Neural progenitor cell (in vitro differentiated cells): ENCODE results near the gene TAGLN. TPM values are rescaled to one million over a fixed set of nuclear protein-coding genes. Genes with fewer than 3 reads are reported as not detected.

Experiments used
- DNase-seq: peaks from one replicate; pipeline ENCODE4 v3.0.0-alpha.2; 2016; ENCODE audit warnings: low spot score
- H2AFZ ChIP-seq: fragments of 200-600 bp; sonication (generic); replicated peaks from 2 replicates; pipeline ENCODE4 v1.6.1; 2016; ENCODE audit warnings: antibody characterized with exemption
- H3F3A ChIP-seq: fragments of 200-600 bp; sonication (generic); 2 replicates; pipeline ENCODE4 v1.6.1; 2016; ENCODE audit warnings: antibody characterized with exemption, low read depth
- H3K27ac ChIP-seq: fragments of 200-600 bp; sonication (generic); 2 replicates; pipeline ENCODE4 v1.5.1; 2016; ENCODE audit warnings: mild to moderate bottlenecking
- H3K27me3 ChIP-seq: fragments of 200-600 bp; sonication (generic); 2 replicates; pipeline ENCODE4 v1.6.1; 2016; ENCODE audit warnings: mild to moderate bottlenecking, moderate library complexity
- H3K36me3 ChIP-seq: fragments of 200-600 bp; sonication (generic); 2 replicates; pipeline ENCODE4 v1.5.1; 2016
- H3K4me1 ChIP-seq: fragments of 200-600 bp; sonication (generic); 2 replicates; pipeline ENCODE4 v1.6.1; 2016; ENCODE audit warnings: mixed run types
- H3K4me2 ChIP-seq: fragments of 200-600 bp; sonication (generic); 2 replicates; pipeline ENCODE4 v1.6.1; 2016
- H3K4me3 ChIP-seq: fragments of 200-600 bp; sonication (generic); 2 replicates; pipeline ENCODE4 v1.5.1; 2016
- H3K79me2 ChIP-seq: fragments of 200-600 bp; sonication (generic); 2 replicates; pipeline ENCODE4 v1.6.1; 2016; ENCODE audit warnings: low read depth
- H3K9ac ChIP-seq: fragments of 200-600 bp; sonication (generic); 2 replicates; pipeline ENCODE4 v1.6.1; 2016
- H3K9me3 ChIP-seq: fragments of 200-600 bp; sonication (generic); 2 replicates; pipeline ENCODE4 v1.5.1; 2016; ENCODE audit warnings: low read depth
- H4K20me1 ChIP-seq: fragments of 200-600 bp; sonication (generic); 2 replicates; pipeline ENCODE4 v1.6.1; 2016; ENCODE audit warnings: low read depth
- H3K27ac Mint-ChIP-seq: 3 replicates; pipeline ENCODE4 v1.8.0; 2021; ENCODE audit warnings: mixed read lengths
- H3K27me3 Mint-ChIP-seq: 2 replicates; pipeline ENCODE4 v1.8.0; 2022; ENCODE audit warnings: low read depth, mild to moderate bottlenecking, inconsistent platforms, moderate library complexity, mixed read lengths; ENCODE audit not compliant: insufficient read depth
- H3K36me3 Mint-ChIP-seq: 3 replicates; pipeline ENCODE4 v1.8.0; 2021; ENCODE audit warnings: mixed read lengths
- H3K4me1 Mint-ChIP-seq: 3 replicates; pipeline ENCODE4 v1.8.0; 2021; ENCODE audit warnings: mixed read lengths
- H3K4me3 Mint-ChIP-seq: 3 replicates; pipeline ENCODE4 v1.8.0; 2021; ENCODE audit warnings: mild to moderate bottlenecking, moderate library complexity, mixed read lengths
- H3K9me3 Mint-ChIP-seq: 3 replicates; pipeline ENCODE4 v1.8.0; 2020; ENCODE audit warnings: mixed read lengths
- CTCF ChIP-seq: fragments of 200-600 bp; sonication (generic); IDR thresholded peaks from 2 replicates; pipeline ENCODE4 v1.5.1; 2017; ENCODE audit warnings: antibody characterized with exemption, mild to moderate bottlenecking
- EZH2 ChIP-seq: fragments of 200-600 bp; sonication (generic); IDR thresholded peaks from 2 replicates; pipeline ENCODE4 v1.6.1; 2017; ENCODE audit warnings: antibody characterized with exemption, mild to moderate bottlenecking, moderate library complexity
- EZH2phosphoT487 ChIP-seq: fragments of 200-600 bp; sonication (generic); IDR thresholded peaks from 2 replicates; pipeline ENCODE4 v1.6.1; 2017; ENCODE audit warnings: antibody characterized with exemption
- total RNA-seq: library from RNA; depleted of rRNA; stranded (reverse); fragments of >200 nt; gene quantifications from 2 replicates; pipeline ENCODE4 v1.2.3, GENCODE V29; 2015; ENCODE audit warnings: low replicate concordance

TAGLN gene
- total RNA-seq, 1 donor from 2014 or later, result 24.5 TPM

GRCh38 chr11:117194267-117194666 is 4.9 kb upstream of the TAGLN start:
- Mint-ChIP-seq H3K9me3 (no peaks in the 10 kb centered on the region), H3K4me3 (no peak overlapping the region), H3K27me3 (peaks cover 2% of the 10 kb centered on the region), H3K4me1 (peaks cover 17% of the 10 kb centered on the region), H3K27ac (peak overlapping the region; percentile 8), H3K36me3 (peaks cover 10% of the 10 kb centered on the region)
- H3K4me3 ChIP-seq, result no peak overlapping the region
- no peak overlapping the region for H3K9ac ChIP-seq
- TF ChIP-seq EZH2phosphoT487 (no peak), CTCF (no peak), EZH2 (no peak)
- H3K27ac ChIP-seq, result no peak overlapping the region
- no peak overlapping the region for H2AFZ ChIP-seq
- no peaks in the 10 kb centered on the region for H3K27me3 ChIP-seq
- peaks cover 21% of the 10 kb centered on the region for H3F3A ChIP-seq
- H4K20me1 ChIP-seq, result no peaks in the 10 kb centered on the region
- H3K36me3 ChIP-seq, result no peaks in the 10 kb centered on the region
- H3K9me3 ChIP-seq, result no peaks in the 10 kb centered on the region
- H3K4me1 ChIP-seq, result peaks cover 15% of the 10 kb centered on the region
- H3K4me2 ChIP-seq, result no peak overlapping the region
- no peak for DNase-seq
- no peaks in the 10 kb centered on the region for H3K79me2 ChIP-seq

GRCh38 chr11:117195258-117195657 is 3.9 kb upstream of the TAGLN start:
- no peak for DNase-seq
- Mint-ChIP-seq H3K4me1 (peaks cover 25% of the 10 kb centered on the region), H3K27me3 (peaks cover 2% of the 10 kb centered on the region), H3K36me3 (peaks cover 10% of the 10 kb centered on the region), H3K4me3 (no peak overlapping the region), H3K27ac (peak overlapping the region; percentile 73), H3K9me3 (no peaks in the 10 kb centered on the region)
- Histone ChIP-seq H3K36me3 (no peaks in the 10 kb centered on the region), H3K4me2 (no peak overlapping the region), H3K27ac (no peak overlapping the region), H3K27me3 (no peaks in the 10 kb centered on the region), H3K9ac (no peak overlapping the region), H3K4me3 (no peak overlapping the region), H3F3A (peaks cover 26% of the 10 kb centered on the region), H3K4me1 (peaks cover 25% of the 10 kb centered on the region), H3K79me2 (no peaks in the 10 kb centered on the region), H4K20me1 (no peaks in the 10 kb centered on the region), H3K9me3 (no peaks in the 10 kb centered on the region), H2AFZ (no peak overlapping the region)
- TF ChIP-seq EZH2 (no peak), CTCF (no peak), EZH2phosphoT487 (no peak)

- H3K79me2 ChIP-seq, result no peaks in the 10 kb centered on the region
Observed at GRCh38 chr11:117195761-117196160, 3.4 kb upstream of the TAGLN start.

More at GRCh38 chr11:117195761-117196160, 3.4 kb upstream of the TAGLN start:
- Mint-ChIP-seq H3K36me3 (peaks cover 10% of the 10 kb centered on the region), H3K27me3 (peaks cover 2% of the 10 kb centered on the region), H3K4me3 (no peak overlapping the region), H3K27ac (no peak overlapping the region), H3K9me3 (no peaks in the 10 kb centered on the region), H3K4me1 (peaks cover 30% of the 10 kb centered on the region)
- peaks cover 26% of the 10 kb centered on the region for H3F3A ChIP-seq
- H3K9me3 ChIP-seq, result no peaks in the 10 kb centered on the region
- no peak overlapping the region for H2AFZ ChIP-seq
- H3K4me3 ChIP-seq, result no peak overlapping the region
- no peak for DNase-seq
- H3K4me1 ChIP-seq, result peaks cover 27% of the 10 kb centered on the region
- no peaks in the 10 kb centered on the region for H4K20me1 ChIP-seq
- TF ChIP-seq CTCF (no peak), EZH2 (no peak), EZH2phosphoT487 (no peak)
- no peaks in the 10 kb centered on the region for H3K36me3 ChIP-seq
- no peak overlapping the region for H3K27ac ChIP-seq
- no peak overlapping the region for H3K9ac ChIP-seq
- no peaks in the 10 kb centered on the region for H3K27me3 ChIP-seq
- H3K4me2 ChIP-seq, result no peak overlapping the region
